HG02840 (cell line): Measurements from ENCODE around the gene CDH5.

Experiments
- ATAC-seq: cut with Tn5 transposase; IDR thresholded peaks from one replicate; pipeline ENCODE4 v1.9.1; 2021; ENCODE audit warnings: mild to moderate bottlenecking, moderate library complexity, moderate number of reproducible peaks; ENCODE audit not compliant: unreplicated experiment, low FRiP score

Gene CDH5

DNA sequence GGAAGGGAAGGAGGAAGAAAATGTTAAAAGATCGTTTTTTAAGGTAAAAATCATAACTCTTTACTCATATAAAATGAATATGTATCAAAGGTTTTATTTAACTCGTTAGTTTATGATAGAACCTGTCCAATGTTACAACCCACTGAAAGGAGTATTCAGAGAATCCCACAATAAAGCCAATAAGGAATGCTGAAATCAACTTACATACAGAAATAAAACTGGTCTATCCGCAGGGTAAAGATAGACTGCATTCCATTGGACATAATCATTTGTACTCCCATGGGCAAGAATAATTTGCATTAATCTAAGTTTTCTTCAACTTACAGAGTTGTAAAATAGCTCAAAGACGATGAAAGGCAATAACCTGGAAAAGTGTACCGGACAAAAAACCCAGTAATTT, 42.7 kb downstream of the CDH5 start:
- no peak for ATAC-seq

DNA sequence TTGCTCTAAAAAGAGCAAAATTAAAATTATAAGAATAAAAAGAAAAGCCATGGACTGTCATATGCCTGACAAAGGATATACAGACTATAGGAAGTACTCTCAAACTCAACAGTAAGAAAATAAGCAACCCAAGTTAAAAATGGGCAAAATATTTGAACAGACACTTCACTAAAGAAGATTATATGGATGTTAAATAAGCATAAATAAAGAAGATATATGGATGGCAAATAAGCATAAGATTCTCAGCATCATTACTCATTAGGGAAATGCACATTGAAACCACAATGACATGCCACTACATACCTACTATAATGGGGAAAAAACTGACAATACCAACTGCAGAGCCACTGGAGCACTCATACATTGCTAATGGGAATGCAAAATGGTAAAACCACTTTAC, 45.7 kb downstream of the CDH5 start:
- no peak for ATAC-seq

DNA sequence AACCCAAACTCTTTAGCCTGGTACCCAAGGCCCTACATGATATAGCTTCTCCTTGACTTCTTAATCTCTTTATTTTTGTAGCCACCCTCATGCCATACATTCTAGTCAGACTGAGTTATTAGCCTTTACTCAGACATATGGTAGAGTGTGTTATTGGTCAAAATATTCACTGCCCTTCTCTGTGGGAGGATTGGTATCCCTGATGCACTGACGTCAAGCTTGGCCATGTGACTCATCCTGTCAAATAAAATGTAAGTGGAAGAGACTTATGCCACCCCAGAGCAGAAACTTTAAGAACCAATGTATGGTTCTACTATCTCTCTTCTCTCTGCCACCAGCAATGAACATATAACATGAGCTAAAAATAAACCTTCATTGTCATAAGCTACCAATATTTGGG, 48.4 kb downstream of the CDH5 start:
- no peak for ATAC-seq

DNA sequence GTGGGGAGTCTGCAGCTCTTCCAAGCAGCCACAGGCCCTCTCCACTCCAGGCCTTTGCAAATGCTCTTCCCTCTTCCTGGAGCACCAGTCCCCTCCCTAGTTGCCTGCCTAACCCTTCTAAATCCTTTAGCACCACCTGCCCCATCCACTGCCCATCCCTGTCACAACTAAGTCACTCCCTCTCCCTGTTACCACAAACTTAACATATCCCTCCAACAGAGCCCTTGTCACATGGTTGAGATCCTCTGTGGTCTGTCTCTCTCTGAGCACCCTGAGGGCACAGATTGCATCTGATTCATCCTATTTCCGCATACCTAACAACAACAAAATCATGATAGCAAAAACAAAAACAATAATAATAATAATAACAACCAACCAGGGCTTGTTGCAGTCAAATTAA, 49.6 kb downstream of the CDH5 start:
- no peak for ATAC-seq

DNA sequence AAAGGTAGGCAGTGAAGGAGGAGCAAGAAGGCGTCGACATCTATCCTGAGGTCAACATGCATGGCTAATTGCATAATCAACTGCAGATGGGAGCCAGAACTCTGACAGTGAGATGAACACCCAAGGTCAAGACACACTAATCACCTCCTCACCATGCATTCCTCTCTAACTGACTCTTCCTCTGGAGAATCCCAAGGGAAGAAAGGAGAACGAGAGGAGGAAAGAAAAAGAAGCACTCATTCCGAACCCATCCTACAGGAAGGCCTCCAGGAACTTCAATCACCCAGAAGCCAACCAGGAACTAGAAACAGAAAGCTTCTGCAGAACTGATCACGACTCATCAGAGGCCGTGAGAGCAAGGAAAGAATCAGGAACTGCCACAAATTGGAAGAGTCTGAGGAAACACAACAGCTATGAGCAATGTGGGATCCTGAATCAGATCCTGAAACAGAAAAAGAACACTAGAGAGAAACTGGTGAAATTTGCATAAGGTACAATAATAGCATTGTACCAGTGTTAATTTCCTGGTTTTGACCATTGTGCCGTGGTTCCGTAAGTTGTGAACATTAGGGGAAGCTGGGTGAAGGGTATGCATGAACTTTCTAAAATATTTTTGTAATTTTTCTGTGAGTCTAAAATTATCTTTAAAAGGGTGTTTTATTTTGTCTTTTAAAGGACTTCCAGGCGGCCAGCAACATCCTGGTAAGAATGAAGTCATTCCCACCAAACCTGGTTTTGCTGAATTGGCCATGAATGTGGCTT, 50.6 kb downstream of the CDH5 start:
- no peak for ATAC-seq

DNA sequence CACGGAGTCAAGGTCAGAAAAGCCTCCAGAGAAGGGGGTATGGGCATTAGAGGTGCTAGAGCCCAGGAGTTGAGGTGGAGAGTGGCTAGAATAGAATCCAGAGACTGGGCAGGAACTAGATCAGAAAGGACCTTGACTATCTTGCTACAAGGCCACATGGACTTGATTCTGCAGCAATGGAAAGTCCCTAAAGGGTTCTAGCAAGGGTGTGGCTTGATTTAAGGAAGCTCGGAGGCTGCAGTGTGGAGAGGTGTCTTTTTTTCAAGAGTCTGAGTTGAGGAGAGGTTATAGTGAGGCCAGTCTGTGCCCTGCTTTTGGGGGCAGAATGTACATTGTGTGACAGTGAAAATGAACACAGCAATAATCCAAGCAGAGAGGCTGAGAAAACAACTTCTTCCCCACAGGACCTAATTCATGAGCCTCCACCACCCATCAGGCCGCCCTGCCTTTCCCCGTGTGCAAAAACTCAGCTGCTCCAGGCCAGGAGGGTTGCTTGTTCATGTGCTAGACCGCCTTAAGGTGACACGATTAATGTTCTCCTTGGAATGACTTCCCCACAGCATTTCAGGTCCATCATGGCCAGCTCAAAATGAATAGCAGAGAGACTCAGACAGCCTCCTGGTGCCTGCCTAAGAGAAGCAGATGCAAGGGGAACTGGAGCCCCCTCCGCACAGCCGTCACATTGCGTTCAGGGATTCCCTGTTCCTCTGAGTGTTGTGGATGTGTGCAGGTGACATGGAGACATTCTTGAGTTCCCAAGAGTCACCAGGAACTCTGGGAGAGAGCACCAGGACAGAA, 51.9 kb downstream of the CDH5 start:
- no peak for ATAC-seq

DNA sequence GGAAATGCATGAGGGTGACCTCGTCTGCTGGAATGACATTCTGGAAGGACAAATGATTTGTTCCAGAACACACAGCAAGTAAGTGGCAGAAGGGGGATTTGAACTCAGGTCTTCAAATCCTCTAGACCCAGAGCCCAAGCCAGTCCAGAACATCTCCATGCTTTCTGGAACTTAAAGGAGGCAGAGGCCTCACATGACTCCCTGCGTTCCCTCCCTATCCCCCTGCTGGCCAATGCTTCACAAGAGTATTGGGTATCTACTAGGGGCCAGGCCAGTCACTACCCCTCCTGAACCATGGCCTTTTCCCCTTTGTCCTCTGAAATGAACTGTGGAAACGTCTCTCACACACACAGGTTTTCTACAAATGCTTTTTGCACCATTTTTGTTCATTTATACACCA, 53.0 kb downstream of the CDH5 start:
- no peak for ATAC-seq

DNA sequence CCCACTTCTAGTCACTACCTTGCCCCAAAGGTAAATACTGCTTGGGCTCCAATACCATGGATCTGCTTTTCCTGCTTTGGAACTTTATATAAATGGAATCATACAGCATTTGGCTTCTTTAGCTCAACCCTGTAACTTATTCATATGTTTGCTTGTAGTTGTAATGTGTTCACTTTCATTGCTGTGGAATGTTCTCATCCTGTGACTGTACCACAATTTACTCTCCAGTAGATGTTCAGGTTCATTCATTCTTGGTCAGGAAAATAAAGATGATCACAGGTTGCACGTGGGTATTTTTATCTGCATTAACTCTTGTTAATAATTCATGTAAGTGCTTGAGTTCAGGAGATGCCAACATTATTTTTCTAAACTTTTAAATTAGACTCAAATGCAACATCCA, 53.9 kb downstream of the CDH5 start:
- no peak for ATAC-seq

DNA sequence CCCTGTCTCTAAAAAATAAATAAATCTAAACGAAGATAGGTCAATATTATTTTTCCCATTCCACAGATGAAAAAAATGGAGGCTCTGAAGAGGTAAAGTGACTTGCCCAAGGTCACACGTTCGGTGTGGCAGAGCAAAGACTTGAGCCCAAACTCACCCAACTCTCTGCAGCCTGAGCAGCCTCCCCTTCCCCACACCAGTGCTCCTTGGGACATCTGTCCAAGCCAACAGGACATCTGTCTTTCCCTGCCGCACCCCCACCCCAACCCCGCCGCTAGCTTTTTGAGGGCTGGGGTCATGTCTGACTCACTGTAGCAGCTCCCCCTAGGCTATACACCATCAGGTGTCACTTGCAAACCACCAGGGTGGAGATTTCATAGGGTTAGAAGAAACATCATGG, 55.4 kb downstream of the CDH5 start:
- ATAC-seq: no peak

DNA sequence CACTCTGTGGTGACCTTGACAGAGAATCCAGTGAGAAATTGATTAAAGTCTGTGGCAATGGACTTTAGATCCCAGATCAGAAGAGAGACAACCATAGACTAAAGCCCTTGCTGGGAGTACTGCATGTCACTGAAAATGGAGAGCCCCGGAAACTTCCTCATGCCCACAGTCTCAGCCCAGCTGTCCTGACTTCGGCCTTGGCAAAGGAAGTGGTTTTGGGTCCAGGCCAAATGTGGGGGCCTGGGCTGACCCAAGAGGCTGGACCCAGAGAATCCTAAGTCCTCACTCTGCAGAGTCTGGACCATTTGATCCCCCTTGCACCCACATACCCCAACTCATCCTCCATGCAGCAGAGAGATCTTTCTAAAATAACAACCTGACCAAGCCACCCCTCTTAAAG, 55.9 kb downstream of the CDH5 start:
- no peak for ATAC-seq

DNA sequence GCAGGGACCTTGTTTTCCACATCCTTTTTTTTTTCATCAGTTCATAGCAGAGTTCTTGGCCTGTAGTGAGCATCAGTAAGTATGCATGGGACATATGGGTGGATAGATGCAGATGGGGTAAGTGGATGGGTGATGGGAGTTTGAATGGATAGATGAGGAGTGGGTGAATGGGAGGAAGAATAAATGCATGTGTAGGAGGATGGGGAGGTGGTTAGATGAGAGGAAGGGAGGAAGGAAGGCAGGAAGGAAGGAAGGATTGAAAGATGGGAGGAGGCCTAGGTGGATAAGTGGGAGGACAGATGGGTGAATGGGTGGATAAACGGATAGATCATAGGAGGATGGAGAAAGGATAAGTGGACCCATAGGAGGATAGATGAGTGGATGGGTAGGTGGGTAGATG, 56.7 kb downstream of the CDH5 start:
- ATAC-seq: no peak

DNA sequence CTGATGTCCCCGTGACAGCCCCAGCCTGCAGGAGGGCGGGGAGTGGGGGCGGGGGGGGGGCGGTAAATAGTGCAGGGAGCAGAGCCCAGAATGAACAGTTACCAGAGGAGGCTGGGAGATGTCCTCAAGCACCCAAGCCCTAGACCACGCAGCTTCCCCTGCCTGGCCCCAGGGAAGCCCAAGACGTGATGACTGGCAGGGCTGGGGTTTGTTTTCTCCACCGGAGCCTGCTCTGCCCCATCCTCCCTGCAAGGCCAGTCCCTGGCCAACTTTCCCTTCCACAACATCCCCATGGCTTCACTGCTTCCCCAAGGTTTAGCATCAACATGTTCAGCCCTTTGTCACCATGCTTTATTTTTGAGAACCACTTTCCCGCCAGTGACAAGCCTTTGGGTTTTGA, 59.2 kb downstream of the CDH5 start:
- ATAC-seq: no peak

DNA sequence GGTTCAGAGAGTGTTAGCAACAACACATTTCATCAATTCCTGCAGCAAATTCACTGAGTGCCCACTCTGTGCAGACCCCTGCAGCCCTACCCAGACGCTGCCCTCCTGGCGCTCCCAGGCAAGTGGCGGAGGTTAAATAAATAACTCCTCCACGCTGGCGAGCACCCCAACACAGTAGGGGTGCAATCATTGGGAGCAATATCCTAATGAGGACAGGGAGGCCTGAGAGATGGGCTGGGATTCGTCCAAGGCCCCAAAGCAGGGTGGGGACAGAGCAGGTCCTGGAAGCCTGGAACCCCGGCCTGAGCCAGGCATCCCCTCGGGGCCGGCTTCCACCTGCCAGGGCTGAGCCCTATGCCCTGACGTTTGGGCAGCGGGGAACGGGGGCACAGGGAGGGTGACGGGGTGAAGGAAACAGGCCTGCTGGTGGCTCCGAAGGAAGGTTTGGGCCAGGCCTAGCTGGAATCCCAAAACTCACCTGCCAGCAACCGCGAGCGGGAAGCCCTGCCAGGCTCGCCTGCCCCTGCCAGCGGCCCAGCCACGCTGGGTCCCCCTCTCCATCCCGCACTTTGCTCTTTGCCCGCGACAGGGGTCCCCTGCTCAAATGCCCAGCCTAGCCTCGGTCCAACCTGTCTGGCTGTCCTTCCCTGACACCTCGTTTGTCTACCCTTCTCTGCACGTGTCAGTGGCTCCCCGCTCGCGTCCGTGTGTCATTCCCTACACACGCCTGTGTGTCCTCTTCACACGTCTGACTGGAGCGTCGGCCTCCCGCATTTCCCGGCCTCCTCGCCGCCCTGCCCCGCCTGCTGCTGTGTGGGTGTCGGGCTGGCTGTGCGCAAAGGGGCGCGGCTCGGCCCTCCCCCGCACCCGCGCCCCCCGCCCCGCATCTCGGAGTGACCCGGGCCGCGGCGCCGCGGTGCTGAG, 59.9 kb downstream of the CDH5 start:
- no peak for ATAC-seq

DNA sequence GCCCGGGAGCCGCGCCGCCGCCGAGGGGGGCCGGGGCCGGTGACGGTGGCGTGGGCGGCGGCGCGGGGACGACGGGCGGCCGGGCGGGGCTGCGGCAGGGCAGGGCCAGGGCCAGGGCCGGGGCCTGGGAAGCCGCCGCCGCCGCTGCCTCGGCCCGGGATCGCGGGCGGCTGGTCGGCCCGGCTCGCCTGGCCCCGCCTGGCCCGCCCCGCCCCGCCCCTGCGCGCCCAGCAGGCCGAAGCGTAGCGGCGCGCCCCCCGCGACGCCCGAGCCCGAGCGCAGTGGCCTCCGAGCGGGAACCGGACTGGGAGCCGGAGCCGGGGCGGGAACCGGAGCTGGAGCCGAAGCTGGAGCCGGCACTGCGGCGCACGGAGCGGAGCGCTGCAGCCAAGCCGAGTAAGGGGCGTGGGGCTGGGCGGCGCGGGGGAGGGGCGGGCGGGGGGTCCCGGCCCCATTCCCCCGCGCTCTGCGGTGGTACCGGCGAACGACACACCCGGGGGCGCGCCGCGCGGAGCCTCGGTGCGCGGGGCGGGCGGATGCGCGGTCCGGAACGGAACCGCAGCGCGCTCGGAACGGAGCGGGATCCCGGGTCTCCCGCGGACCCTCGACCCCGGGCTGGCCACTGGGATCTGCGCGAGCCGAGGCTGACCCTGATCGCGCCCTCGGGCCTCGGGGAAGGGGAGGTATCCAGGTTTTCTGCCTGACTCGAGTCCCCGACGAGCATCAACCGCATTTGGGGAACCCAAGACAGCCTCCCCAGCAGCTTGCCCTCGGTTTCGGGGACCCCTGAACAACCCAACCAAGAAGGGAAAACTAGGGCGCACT, 60.8 kb downstream of the CDH5 start, which contains the start of gene BEAN1:
Gene BEAN1 (plus strand): TSS at position 260 of the 825 bp plus-strand sequence. CDS start 10,382 bp downstream, outside the sequence.
- ATAC-seq: no peak

DNA sequence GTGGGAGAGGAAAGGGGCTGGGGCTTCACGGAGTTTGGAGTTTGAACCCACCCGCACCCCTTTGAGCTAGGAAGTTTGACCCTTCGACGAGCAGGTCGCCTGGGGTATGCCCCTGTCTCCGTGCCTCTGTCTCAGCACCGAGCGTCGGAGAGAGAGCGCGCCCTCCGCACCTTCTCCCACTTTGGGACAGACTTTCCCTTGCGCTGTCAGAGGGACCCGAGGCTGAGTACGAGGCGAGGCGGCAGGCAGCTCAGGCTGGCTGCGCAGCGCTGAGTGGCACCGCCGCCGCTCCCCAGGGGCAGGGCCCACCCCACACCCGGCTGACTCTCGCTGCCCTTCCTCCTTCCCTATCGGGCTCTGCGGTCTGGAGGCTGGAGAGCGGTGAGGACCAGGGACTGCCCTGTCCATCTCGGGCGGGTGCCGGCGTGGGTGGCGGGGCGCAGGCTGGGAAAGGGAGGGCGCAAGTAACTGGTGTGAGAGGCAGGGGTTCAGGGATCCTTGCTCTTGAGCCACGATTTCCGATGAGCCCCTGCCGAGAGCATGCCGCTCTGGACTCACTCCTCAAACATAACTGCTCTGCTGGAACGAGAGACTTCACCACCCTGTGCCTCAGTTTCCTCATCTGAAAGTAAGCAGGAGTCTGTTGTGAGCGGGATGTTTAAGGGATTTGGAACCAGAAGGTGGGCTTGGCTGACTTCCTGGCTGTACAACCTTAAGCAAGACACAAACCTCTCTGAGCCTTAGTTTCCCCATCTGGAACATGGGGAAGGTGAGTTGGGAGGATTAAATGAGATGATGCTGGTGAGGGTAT, 61.6 kb downstream of the CDH5 start:
- no peak for ATAC-seq

DNA sequence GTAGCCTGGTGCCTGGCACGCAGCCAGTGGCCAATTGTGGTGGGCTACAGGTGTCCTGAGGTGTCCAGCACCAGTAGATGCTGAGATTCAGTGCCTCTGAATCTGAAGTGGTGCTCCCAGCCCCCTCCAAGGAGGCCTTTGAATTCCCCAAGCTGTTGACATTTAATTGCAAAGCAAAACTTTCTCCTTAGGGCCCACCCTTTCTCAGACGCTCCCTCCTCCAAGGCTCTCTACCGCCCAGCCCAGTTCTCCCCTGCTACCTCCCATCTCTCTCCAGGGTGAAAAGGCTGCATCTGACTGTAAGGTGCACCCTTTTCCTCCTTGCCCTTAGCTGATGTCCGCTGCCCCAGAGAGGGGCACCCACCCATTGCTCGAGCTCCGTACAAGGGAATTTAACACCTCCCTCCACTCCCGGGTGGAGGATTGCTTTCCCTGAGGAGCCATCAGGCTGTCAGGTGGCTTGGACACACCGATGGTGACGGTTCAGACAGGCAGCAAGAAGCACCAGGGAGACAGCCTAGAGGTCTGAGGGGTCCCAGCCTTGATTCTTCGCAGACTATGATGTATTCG, 62.3 kb downstream of the CDH5 start:
- ATAC-seq: no peak

DNA sequence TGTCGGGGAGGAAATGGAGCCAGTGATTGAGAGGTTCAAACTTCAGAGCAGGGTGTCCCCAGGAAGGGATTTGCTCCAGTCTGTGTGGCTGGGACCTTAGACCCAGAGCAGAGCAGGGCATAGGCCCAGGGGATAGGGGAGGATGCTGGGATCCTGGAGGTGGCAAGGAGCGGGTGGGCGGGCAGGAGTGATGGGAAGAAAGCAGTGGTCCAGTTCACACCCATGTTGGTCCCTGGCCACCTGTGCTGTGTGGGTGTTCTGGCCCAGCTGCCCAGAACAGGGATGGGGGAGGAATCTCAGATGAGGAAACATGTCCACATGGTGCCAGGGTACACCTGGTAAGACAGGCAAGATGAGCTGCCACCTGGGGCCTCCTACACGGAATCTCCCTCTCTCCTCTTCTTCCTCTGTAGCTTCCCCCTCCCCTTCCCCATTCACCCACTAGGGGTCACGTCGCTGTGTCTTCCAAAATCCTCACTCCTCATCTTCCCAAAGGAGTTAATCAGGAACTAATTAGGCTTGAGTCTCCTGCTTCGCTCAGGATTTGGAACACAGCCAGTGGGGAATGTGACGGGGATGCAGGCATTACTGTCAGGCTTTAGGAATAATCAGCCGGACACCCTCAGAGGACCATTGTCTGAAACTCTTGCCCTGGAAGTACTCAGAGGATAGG, 62.9 kb downstream of the CDH5 start:
- ATAC-seq: no peak

DNA sequence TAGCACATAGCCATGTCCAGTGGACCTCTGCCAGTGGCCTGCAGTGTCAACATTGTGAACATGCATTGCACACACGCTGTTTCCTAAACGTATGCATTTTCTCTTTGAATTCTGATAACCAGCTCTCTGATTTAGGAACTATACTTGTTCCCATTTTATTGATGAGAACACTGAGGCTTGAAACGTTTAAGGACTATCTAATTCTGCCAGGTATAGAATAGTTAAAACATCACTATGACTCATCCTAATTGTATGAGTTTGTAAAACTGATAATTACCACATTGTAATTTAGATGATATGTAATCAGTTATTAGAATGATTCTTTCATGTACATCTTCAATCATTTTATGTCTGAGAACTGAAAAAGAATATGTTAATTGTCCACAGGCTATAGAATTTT, 63.7 kb downstream of the CDH5 start:
- no peak for ATAC-seq
